GM18517 (cell line): Measurements from ENCODE around the gene PSMC6.
"Not testable (repeated sequence)": the region's sequence is repeated elsewhere in the genome, so short reads cannot be mapped to it uniquely, and the experiment has no call there.

Source experiments
- ATAC-seq: cut with Tn5 transposase; IDR thresholded peaks from one replicate; pipeline ENCODE4 v1.9.1; 2021; ENCODE audit warnings: mild to moderate bottlenecking, moderate library complexity; ENCODE audit not compliant: unreplicated experiment

The PSMC6 gene

DNA sequence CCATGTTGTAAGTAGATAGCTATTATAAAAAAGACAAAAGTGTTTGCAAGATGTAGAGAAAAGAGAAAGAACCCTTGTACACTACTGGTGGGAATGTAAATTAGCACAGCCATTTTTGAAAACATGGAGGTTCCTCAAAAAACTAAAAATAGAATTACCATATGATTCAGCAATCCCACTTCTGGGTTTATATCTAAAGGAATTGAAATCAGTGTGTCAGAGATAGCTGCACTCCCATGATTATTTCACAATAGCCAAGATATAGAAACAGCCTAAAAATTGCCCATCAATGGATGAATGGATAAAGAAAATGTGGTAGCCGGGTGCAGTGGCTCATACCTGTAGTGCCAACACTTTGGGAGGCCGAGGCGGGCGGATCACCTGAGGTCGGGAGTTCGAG, 9.2 kb downstream of the PSMC6 start:
- ATAC-seq, result no peak

DNA sequence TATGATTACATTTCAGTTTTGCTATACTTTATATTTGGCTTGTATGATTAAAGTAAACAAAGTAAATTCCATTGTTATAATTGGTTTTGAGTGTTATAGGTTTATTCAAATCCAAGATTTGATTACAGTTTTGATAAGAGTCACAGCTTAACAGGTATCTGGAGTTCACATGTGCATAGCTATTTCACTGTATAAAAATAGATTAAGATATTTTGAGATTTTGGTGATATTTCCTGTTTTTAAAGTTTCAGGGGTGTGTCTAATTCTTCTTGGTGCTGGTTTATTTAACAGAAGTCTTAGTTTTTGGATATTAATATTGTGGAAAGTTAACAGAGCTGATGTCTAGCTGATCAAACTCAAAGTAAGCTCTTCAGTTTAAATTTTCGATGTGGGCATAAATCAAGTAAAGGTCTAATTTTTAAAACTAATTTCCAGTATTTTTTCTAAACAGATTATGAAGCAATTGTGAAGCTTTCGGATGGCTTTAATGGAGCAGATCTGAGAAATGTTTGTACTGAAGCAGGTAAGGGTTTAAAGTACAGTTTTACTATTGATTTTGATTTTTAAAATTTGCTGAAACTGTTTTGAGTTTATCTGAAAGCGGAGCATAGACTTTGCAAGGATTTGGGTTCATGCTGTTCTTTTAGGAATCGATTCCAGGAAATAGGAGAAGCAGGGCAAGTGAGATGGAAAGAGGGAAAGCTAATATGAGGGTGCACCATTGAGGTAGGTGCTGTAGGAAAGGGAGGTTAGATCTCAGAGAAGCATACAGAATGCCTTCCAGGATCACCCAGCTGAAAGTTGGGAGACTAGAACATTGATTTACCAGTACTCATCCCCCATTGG, 16.7 kb downstream of the PSMC6 start:
- no peak for ATAC-seq

DNA sequence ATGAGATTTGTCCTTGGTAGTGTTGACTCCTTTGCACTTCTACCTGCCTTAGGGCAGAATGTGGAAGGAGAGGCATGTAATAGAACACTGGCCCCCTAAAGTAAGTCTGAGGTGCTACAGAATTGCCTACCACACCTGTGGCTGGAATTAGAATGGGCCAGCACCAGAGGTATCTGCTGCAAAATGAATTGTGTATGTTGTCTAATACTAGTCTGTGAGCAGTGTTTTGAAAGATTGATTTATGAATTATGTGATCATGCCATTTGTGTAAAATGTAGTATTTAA, 17.3 kb downstream of the PSMC6 start:
- ATAC-seq, result no peak

DNA sequence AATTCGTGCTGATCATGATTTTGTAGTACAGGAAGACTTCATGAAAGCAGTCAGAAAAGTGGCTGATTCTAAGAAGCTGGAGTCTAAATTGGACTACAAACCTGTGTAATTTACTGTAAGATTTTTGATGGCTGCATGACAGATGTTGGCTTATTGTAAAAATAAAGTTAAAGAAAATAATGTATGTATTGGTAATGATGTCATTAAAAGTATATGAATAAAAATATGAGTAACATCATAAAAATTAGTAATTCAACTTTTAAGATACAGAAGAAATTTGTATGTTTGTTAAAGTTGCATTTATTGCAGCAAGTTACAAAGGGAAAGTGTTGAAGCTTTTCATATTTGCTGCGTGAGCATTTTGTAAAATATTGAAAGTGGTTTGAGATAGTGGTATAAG, 20.5 kb downstream of the PSMC6 start:
- ATAC-seq, result not testable (repeated sequence)

DNA sequence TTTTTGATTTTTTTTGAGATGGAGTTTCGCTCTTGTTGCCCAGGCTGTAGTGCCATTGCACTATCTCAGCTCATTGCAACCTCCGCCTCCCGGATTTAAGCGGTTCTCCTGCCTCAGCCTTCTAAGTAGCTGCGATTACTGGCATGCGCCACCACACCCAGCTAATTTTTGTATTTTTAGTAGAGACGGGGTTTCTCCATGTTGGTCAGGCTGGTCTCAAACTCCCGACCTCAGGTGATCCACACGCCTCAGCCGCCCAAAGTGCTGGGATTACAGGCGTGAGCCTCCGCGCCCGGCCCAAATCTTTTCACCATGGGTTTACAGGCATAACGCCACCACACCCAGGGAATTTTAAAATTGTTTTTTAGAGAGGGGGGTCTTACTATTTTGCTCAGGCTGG, 22.0 kb downstream of the PSMC6 start:
- not testable (repeated sequence) for ATAC-seq

DNA sequence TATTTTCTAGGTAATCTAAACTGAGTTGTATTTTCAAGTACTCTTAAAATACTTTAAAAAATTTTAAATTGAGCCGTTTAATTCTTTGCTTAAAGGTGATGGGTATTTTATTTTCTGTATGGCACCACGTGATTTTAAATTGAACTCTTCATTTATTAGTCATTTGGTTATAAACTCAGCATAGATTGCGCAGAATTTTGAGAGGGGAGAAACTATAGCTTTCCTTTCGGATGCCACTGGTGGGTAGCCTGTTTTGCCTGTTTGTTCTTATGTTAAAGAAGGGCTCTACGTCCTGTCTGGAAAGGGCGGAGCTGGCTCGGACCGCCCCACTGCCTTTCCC, 22.6 kb downstream of the PSMC6 start:
- ATAC-seq, result no peak

DNA sequence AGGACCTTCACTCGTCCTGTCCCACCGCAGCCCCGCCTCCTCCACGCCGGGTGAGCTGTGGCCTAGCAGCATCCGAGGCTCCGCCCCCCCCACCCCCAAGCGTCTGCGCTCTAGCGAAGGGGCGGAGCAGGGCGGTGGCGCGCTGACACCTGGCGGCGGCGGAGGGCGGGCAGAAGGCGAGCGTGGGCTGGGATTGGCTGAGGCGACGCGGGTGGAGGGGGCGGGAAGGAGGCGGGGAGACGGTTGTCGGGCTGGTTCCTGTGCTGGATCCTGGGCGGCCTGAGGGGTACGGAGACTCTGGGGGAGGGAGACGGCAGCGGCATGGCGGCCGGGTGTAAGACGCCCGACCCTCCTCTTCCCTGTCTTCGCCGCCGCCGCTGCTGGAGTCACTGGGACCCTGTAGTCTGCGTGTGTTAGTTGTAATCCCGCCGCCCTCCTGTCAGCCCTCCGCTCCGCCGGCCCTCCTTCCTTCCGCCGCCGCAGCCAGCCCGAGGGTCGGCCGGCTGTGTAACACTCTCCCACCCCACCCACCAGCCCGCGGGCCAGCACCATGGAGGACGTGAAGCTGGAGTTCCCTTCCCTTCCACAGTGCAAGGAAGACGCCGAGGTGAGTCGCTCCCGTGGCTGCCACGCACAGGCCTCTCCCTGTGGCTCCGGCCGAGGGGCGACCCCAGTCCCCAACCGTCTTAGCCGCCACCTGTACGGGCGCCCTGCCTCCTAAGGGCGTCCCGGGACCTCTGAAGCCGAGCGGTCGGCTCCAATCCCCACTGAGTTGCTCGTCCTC, 23.1 kb downstream of the PSMC6 start, which contains the start of gene STYX:
Gene STYX (plus strand): TSS at position 242 of the 784 bp plus-strand sequence. CDS start 309 bp downstream, at position 551.
- ATAC-seq, result peak; percentile 89

DNA sequence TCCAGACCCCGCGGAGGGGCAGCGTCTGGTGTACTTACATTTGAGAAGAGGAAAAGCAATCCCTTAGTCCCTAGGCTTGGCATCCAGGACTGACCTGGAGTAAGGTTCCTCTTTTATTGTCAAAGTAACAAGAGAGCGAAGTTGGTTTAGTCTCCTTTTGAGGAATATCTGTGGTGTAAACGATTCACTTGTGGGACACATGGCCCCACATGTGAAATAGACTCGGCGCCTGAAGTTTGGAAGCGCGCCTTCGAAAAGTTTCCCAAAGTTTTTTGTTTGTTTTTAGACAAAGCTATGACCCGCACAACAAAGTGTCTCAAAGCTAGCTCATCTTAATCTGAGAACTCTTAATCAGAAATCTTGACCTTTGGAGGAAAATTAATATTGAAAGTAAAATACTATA, 23.7 kb downstream of the PSMC6 start:
- no peak for ATAC-seq

DNA sequence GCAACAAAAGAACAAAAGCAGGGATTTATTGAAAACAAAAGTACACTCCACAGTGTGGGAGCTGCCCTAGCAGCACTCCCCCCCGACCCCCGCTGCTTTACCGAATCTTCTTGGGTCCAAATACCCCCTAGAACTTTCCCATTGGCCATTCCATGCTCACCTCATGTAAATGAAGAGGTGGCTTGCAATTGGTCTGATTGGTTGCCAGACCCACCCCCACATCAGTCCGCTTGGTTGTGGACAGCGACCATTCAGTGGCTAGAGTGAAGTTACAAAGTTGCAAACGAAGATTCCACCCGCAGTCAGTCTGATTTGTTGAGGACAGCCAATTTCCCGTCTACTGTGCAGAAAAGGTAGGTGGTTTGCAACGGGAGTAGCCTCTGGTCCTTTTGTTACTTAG, 26.8 kb downstream of the PSMC6 start:
- ATAC-seq, result no peak

DNA sequence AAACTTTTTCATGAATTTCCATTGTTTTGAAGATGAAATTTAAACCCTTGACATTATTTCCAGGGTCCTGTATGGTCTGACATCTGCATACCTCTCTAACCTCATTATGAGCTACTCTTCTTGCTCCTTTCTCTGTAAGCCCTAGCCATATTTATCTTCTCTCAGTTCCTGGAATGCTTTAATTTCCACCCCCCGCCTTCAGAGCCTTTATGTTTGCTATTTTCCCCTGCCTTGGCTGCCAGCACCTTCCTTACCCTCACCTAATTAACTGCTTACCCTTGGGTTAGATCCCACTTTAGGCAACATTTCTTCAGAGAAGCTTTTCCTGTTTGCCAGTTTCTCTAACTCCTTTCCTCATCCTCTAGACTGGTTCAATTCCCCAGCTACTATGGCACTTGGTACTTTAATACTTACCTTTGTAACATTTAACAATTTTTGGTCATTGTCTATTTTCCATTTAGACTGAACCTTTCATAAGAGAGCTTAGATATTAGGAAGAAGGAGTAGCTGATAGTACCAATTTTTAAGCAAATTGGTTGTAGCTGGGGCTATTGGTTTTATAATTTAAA, 29.0 kb downstream of the PSMC6 start:
- ATAC-seq, result no peak

DNA sequence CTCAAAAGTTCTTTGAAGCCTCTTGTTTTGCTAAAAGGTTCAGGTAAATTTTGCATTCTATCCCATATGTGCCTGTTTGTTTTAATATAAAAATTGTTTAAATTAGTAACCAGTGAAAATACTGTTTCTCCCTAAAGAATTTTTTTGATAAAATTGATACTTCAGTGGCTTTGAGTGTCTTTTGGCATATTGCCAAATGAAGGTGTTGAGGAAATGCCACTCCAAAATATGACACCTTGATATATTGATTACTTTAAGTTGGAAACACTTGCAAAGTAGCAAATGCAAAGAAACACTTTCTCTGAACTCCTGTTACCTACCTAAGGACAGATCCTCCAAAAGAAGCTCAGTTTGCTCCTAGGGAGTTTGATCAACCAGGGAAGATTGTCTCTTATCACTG, 31.4 kb downstream of the PSMC6 start:
- no peak for ATAC-seq

DNA sequence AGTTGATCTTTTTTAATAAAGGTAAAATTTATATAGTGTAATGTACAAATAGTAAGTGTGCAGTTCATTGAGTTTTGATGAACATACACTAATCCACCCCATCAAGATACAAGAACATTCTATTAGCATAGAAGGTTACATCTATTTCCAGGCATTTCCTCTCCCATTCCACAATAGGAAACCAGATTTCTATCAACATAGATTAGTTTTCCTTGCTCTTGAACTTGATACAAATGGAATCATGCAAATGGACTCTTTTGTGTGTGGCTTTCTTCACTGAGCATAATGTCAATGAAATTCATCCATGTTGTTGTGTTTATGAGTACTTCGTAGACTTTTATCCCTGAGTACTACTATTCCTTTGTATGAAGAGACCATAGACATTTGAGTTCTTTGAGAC, 33.8 kb downstream of the PSMC6 start:
- ATAC-seq, result no peak

DNA sequence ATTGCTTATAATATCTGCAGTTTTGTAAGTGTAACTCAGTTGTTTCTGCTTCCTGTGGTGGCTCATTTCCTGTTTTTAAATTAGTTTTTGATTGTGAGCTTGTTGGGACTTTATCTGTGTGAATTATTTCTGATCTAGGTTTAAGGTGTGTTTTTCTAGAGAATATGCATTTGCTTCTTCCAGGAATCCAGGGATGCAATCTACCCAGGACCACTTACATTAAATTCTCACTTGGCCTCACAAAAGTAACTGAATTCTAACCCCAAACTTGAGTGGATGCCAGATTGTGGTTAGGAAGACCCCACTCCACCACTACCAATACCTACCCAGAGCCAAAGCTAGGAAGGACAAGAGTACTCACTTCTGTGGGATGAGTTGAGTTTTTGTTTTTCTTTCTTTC, 34.9 kb downstream of the PSMC6 start:
- ATAC-seq, result peak; percentile 19

DNA sequence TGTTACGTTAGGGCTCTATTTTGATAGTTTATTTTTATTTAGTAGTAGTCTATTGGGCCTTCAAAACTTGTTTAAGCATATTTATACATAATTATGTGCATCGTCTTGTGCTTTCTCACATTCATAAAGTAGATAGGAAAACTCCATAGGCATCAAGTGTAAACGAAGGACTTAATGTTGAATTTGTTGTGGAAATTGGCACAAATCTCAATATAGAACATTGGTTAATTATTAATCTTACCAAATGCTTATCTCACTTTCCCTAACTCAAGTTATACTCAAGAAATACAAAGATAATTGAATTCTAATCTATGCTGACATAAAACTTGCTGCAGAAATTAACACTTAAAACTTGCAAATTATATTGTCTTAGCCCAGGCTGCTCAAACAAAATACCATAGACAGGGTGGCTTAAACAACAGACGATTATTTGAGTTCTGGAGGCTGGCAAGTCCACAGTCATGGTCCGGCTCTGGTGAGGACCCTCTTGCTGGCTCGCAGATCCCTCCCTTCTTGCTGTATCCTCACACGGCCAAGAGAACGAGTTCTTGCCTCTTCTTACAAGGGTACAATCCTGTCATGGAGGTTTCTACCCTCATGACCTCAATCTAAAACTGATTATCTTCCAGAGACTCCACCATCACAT, 41.8 kb downstream of the PSMC6 start:
- ATAC-seq, result no peak

DNA sequence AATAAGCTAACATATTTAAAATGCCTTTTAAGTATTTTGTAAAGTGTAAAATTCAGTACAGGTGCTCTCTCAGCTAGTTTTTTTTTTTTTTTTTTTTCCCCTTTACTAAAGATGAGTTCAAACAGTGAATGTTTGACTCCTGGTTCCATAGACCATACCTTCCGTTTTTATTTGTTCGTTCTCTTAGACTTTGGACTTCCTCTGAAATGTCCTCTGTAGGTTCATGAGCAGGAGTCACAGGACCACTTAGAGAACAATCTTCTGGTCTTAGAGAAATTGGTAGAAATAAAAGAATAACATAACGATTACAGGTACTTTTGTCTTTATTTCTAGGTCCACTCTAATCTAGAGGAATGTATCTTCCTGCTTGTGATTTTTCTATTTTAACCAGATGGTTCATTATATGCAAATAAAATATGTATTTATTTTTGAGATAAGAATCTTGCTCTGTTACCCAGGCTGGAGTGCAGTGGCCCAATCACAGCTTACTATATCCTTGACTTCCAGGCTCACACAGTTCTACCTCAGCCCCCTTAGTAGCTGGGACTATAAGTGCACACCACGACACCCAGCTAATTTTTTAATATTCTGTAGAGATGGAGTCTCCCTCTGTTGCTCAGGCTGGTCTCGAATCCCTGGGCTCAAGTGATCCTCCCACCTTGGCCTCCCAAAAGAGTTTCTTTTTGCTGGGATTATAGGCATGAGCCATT, 48.8 kb downstream of the PSMC6 start:
- ATAC-seq, result no peak

DNA sequence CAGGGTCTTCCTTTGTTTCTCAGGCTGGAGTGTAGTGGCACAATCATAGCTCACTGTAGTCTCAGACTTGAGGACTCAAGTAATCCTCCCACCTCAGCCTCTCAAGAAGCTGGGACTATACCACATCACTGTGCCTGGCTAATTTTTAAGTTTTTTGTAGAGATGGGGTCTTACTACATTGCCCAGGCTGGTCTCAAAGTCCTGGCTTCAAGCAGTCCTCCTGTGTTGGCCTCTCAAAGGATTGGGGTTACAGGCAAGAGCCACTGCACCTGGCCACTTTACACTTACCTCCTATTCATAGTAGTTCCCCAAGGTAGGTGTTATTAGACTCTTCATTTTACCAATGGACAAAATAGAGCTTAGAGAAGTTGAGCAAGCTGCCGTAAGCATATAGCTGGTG, 52.1 kb downstream of the PSMC6 start:
- no peak for ATAC-seq

DNA sequence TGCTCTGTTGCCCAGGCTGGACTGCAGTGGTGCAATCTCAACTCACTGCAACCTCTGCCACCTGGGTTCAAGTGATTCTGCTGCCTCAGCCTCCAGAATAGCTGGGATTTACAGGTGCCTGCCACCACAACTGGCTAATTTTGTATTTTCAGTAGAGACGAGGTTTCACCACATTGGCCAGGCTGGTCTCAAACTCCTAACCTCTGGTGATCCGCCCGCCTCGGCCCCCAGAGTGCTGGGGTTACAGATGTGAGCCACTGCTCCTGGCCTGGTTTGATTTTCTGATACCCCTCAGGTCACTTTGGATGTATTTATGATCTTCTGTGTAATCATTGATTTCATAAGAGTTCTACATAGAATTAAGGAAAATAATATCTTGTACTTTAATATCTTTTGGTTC, 55.9 kb downstream of the PSMC6 start:
- ATAC-seq, result not testable (repeated sequence)

DNA sequence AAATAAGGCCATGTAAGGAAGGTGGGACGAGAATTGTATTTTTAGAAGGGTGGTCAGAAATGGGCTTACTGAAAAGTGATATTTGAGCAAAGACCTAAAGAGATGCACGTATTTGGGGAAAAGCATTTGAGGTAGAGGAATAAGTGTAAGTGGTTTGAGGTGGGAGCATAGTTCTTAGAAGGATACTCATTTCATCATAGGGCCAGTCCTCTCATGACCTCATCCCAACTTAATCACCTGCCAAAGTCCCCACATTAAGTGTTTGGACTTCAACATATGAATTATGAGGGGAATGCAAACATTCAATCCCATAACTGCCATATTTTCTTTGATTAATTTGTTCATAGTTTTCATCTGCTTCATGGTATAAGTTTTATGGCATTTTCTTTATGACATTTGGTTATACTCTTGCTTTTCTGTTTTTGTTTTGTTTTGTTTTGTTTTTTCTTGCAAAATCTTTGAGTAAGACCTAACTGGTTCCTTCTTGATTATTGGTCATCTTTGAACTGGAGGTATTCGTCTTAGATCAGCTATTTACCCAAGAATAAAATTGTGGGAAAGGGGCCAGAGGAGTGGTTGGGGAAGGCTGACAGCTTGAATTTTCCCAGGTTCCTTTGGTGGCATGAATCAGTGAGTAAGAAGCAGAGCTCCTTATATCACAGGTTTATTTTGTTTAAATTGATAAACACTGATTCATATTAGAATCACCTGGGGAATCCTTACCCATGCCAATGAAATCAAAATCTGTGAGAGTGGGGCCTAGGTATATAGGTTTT, 60.2 kb downstream of the PSMC6 start:
- ATAC-seq, result no peak

DNA sequence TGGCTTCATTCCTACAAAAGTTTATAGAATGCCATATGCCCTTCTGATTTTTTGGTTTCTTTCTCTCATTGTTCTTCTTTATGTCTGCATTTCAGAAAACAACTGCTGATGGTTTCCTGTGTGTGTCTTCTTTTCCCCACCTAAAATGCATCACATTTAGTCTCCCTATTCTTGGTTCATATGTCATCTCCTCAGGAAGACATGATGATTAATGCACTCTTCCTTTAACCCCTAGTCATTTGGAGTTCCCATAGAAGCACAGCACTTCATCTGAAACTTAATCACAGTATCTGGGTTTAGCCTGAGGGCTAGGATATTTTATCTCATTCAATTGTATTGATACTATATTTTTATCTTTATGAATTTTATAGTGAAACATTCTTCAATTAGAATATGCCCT, 62.9 kb downstream of the PSMC6 start:
- no peak for ATAC-seq

DNA sequence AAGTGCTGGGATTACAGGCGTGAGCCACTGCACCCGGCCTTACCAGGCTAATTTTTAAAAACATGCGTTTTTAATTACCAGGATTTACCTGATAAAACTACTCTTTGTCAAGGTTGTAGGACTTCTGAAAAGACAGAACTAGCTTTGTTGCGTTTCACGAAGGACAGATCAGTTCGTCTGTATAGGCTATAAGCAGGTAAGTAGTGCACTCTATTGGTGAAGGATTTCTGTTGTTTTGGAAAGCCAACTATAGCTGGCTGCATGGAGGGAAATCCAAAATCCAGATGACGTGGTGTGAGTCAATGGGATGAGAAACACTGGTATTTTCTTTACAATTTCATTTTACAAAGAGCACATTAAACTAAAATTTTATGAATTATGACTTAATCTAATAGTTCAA, 69.8 kb downstream of the PSMC6 start:
- ATAC-seq, result no peak
